Measurements from ENCODE around the gene PSMD6. TPM values are rescaled to one million over a fixed set of nuclear protein-coding genes. Genes with fewer than 3 reads are reported as not detected.

Gene PSMD6
- total and polyA plus RNA-seq, 10 of the 15 experiments (the other 5 are each of a cell fraction or from before 2014, with no cell fraction given): 68.7 to 199 (median 106) TPM

DNA sequence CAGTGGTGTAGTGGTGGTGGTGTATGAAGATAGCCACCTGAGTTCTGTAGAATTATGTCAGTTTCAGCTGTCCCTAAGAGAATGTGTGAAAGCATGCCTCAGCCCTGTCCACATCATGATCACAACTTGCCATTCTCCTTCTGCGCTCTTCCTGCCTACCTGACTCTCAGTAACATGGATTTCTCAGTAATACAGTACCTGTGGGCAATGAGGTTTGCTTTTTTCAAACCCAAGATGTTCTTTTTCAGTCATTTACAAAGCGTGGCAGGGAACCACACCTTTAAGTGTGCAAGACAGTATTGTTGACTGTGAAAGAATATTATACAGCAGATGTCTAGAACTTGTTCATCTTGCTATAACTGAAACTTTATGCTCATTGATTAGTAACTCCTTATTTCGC lies 38.9 kb downstream of the PSMD6 start:
- no TSS peak for BruUV-seq (replicated peaks)
- ChIA-PET POLR2A (no interaction called here), SMC1A (ENCODE audit: uncharacterized antibody, unreplicated experiment) (interaction anchor here (1.1 kb wide), 1 partner anchor 17 kb away, joined by 3 read pairs; no protein-coding TSS in a partner anchor), CTCF (interaction anchor here (1.3 to 1.5 kb wide), 2 partner anchors 9 to 74 kb away, joined by 3 to 4 read pairs; no protein-coding TSS in a partner anchor), RAD21 (ENCODE audit: unreplicated experiment) (no interaction called here)
- Histone ChIP-seq H3K79me2 (ENCODE audit: control insufficient read depth, insufficient read depth, low read length) (no peaks in the 10 kb centered on the region), H3K4me1 (ENCODE audit: control insufficient read depth, insufficient read depth, low read length) (no peaks in the 10 kb centered on the region), H4K20me1 (ENCODE audit: control insufficient read depth, insufficient read depth) (no peaks in the 10 kb centered on the region), H3K9ac (ENCODE audit: control insufficient read depth, insufficient read depth, low read length) (no peak overlapping the region), H3K4me3 (no peak overlapping the region), H3K27ac (ENCODE audit: control insufficient read depth, insufficient read depth) (no peak overlapping the region), H2AFZ (ENCODE audit: control insufficient read depth, low read depth, low read length) (no peak overlapping the region), H3K9me3 (replicated peaks; ENCODE audit: control insufficient read depth, insufficient read depth, low read length) (no peaks in the 10 kb centered on the region), H3K4me2 (ENCODE audit: control insufficient read depth, insufficient read depth) (no peak overlapping the region), H3K27me3 (replicated peaks in 1 of 2; ENCODE audit: control insufficient read depth in 2 of 2, insufficient read depth in 2 of 2, low read length in 1 of 2) (no peaks in the 10 kb centered on the region), H3K36me3 (ENCODE audit: control insufficient read depth in 2 of 2, insufficient read depth in 2 of 2, low read length in 1 of 2) (peaks cover 16 to 34% of the 10 kb centered on the region in 2 experiments)
- ATAC-seq: no peak
- in situ Hi-C loops (cut with MboI) (no loop called here), intact Hi-C loops (cut with micrococcal nuclease; ENCODE audit: unreplicated experiment) (no loop called here)
- FAIRE-seq: no peak
- 98% methylated on average over 3 of the region's 3 CpGs for WGBS (ENCODE audit: insufficient coverage, insufficient replicate concordance, low lambda C conversion rate, missing lambda C conversion rate)
- DNase-seq (ENCODE audit: low read depth, low spot score): no peak
- TF ChIP-seq ZSCAN29 (IDR thresholded peaks at IDR 0.05) (no peak), RUNX3 (IDR thresholded peaks at IDR 0.05; ENCODE audit: low read length) (no peak), CREM (IDR thresholded peaks at IDR 0.05; ENCODE audit: low read depth) (no peak), ZZZ3 (IDR thresholded peaks at IDR 0.05; ENCODE audit: control insufficient read depth, insufficient read length, low read depth) (no peak), KAT2A (conservative IDR thresholded peaks at IDR 0.05; ENCODE audit: control insufficient read depth, low read depth, low read length) (no peak), CBX3 (IDR thresholded peaks at IDR 0.05; ENCODE audit: borderline replicate concordance, low read depth) (no peak), KLF5 (IDR thresholded peaks at IDR 0.05; ENCODE audit: partially characterized antibody) (no peak), HCFC1 (IDR thresholded peaks at IDR 0.05; ENCODE audit: low read length) (no peak), JUND (IDR thresholded peaks at IDR 0.05; ENCODE audit: low read depth, low read length) (no peak), NBN (IDR thresholded peaks at IDR 0.05) (no peak), MEF2A (IDR thresholded peaks at IDR 0.05; ENCODE audit: insufficient read depth, low read depth, low read length) (no peak)
- TF ChIP-seq, protein P1, sequence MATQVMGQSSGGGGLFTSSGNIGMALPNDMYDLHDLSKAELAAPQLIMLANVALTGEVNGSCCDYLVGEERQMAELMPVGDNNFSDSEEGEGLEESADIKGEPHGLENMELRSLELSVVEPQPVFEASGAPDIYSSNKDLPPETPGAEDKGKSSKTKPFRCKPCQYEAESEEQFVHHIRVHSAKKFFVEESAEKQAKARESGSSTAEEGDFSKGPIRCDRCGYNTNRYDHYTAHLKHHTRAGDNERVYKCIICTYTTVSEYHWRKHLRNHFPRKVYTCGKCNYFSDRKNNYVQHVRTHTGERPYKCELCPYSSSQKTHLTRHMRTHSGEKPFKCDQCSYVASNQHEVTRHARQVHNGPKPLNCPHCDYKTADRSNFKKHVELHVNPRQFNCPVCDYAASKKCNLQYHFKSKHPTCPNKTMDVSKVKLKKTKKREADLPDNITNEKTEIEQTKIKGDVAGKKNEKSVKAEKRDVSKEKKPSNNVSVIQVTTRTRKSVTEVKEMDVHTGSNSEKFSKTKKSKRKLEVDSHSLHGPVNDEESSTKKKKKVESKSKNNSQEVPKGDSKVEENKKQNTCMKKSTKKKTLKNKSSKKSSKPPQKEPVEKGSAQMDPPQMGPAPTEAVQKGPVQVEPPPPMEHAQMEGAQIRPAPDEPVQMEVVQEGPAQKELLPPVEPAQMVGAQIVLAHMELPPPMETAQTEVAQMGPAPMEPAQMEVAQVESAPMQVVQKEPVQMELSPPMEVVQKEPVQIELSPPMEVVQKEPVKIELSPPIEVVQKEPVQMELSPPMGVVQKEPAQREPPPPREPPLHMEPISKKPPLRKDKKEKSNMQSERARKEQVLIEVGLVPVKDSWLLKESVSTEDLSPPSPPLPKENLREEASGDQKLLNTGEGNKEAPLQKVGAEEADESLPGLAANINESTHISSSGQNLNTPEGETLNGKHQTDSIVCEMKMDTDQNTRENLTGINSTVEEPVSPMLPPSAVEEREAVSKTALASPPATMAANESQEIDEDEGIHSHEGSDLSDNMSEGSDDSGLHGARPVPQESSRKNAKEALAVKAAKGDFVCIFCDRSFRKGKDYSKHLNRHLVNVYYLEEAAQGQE (IDR thresholded peaks at IDR 0.05; ENCODE audit: low read depth, low read length): no peak
- TF ChIP-seq, protein P2, sequence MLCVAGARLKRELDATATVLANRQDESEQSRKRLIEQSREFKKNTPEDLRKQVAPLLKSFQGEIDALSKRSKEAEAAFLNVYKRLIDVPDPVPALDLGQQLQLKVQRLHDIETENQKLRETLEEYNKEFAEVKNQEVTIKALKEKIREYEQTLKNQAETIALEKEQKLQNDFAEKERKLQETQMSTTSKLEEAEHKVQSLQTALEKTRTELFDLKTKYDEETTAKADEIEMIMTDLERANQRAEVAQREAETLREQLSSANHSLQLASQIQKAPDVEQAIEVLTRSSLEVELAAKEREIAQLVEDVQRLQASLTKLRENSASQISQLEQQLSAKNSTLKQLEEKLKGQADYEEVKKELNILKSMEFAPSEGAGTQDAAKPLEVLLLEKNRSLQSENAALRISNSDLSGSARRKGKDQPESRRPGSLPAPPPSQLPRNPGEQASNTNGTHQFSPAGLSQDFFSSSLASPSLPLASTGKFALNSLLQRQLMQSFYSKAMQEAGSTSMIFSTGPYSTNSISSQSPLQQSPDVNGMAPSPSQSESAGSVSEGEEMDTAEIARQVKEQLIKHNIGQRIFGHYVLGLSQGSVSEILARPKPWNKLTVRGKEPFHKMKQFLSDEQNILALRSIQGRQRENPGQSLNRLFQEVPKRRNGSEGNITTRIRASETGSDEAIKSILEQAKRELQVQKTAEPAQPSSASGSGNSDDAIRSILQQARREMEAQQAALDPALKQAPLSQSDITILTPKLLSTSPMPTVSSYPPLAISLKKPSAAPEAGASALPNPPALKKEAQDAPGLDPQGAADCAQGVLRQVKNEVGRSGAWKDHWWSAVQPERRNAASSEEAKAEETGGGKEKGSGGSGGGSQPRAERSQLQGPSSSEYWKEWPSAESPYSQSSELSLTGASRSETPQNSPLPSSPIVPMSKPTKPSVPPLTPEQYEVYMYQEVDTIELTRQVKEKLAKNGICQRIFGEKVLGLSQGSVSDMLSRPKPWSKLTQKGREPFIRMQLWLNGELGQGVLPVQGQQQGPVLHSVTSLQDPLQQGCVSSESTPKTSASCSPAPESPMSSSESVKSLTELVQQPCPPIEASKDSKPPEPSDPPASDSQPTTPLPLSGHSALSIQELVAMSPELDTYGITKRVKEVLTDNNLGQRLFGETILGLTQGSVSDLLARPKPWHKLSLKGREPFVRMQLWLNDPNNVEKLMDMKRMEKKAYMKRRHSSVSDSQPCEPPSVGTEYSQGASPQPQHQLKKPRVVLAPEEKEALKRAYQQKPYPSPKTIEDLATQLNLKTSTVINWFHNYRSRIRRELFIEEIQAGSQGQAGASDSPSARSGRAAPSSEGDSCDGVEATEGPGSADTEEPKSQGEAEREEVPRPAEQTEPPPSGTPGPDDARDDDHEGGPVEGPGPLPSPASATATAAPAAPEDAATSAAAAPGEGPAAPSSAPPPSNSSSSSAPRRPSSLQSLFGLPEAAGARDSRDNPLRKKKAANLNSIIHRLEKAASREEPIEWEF (IDR thresholded peaks at IDR 0.05; ENCODE audit: insufficient replicate concordance, low read depth, low read length): no peak
